NOMO-1 treated with dmso at 0.1 percent for 144 hours (cell line): ENCODE data around the gene USP32.

ENCODE experiments used
- DNase-seq: peaks from one replicate; lab custom pipeline; 2025; ENCODE audit not compliant: unreplicated experiment; lab: John Stamatoyannopoulos, UW

The USP32 gene

DNA sequence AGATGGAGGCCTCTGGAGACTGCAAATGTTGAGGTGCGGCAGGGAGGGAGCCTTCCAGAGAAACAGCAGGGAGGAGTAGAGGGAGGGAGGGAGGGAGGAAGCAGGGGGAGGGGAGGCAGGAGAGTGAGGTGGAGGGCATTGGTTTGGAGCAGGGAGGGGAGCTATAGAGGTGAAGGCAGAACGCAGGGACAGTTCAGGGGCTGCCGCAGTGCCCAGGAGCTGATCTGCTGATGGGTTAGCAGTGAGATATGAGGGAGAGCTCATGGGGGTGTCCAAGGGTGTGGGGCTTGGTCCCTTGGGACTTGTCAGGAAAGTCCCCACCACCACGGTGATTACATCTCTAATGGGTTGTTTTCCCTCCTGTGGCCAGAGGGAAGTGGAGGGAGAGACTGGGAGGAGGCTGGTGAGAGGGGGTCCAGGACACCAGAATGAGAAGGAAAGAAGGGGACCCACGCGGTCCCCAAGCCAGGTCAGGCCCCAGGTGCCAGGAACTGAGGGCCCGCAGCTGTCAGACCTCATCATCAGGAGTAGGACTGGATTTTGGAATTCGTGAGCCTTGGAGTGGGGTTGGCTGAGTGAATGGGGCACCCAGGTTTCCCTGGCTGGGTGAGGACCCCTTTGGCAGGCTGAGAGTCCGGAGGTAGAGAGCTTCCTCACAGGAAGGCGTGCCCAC, 231.0 kb downstream of the USP32 start:
- no peak for DNase-seq

- DNase-seq, result no peak
Measured at GRCh38 chr17:60159479-60159866, 232.5 kb downstream of the USP32 start.

GRCh38 chr17:60158751-60159478, 233.0 kb downstream of the USP32 start:
- DNase-seq, result no peak

DNA sequence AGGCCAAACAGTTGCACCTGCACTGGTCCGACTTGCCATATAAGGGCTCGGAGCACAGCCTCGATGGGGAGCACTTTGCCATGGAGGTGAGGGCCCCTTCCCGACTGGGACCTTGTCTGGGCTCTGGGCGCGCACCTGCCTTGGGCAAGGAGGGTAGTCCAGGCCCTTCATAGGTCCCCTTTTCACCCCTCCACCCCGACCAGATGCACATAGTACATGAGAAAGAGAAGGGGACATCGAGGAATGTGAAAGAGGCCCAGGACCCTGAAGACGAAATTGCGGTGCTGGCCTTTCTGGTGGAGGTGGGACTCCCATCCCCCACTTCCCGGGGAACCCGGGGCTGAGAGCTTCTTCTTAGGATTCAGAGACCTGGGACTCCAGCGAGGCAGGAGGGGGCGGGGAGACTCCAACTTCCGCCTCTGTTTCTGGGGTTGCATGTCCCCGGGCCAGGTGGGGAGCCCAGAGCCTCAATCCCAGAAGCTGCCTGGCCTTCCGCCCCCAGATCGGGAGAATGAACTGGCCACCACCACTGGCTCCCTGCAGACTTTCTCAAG, 234.4 kb downstream of the USP32 start:
- DNase-seq, result no peak

DNA sequence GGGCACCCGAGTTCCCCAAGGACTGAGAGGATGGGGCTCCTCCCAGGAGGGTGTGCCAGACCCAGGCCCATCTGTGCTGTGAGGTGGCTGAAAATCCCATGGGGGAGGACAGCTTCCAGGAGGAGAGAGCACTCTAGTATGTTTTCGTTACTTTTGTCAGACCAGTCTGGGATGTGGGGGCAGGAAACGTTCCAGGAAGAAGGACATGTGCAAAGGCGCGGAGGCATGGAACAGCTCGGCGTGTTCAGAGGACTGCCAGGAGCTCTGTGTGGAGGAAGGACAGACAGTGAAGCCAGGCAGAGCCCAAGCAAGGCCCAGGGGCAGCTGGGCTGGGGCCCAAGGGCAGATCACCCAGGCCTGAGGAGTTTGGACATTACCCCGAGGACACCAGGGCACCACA, 235.2 kb downstream of the USP32 start:
- no peak for DNase-seq

DNA sequence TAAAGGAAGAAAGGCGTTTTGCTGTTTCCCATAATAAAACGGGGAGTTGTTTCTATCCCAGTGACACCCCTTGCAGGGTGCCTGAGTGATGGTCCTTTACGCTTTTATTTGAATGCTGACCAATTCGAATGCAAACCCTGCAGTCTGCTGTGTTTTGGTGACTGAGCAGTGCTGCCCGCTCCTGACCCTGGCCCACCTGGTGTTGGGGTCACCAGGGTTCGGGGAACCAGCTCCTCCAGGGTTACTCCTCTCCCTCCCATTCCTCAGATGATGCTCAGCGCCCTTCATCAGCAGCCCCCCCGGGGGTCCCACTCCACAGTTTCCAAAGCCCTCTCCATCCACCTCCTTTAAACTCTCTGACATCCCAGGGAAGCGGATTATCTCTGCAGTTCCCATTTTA, 236.1 kb downstream of the USP32 start:
- no peak for DNase-seq

DNA sequence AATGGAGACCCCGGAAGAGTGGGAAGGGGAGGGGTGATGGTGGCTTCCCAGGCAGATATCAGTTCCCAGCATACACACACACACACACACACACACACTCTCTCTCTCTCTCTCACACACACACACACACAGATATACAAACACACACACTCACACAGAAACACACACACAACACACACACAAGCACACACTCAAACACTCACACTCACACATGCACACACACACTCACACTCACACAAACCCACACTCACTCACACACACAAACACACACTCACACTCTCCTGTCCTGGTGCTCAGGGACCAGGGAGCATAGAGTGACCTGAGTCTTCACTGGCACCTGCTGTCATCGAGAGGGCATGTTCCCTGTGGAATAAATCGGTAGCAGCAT, 236.5 kb downstream of the USP32 start:
- DNase-seq, result no peak

DNA sequence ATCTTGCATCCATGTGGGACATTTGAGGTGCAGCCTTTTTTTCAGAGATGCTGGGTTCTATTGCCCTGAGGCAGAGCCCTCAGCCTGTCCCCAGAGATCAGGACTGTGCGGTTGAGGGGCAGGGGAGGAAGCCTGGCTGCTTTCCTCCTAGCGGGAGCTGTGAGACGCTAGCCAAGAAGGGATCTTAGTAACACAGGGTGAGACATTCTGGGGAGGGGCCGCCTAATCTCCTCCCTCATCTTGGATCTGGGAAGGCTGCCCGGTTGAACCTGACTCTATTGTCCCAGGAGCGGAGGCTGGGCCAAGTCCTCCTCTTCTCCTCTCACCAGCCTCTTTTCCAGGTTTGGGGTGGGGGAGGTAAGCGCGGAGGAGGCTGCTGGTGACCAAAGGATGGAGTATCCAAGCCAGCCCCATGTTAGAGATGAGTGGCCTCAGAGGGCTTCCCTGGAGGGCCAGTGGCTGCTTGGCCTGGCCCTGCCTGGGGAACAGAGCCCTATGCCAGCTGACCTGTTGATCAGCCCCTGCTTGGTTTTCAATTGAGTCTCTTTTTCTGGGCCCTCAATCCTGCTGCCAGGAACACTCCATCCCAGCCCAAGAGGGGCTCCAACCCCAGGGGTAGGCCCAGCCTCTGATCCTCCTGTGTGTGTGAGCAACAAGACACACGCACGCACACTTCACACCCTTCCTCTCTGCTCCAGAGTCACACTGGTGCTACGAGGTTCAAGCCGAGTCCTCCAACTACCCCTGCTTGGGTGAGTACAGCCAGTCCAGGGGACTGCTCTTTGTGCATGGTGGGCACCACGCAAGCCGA, 237.1 kb downstream of the USP32 start:
- no peak for DNase-seq

DNA sequence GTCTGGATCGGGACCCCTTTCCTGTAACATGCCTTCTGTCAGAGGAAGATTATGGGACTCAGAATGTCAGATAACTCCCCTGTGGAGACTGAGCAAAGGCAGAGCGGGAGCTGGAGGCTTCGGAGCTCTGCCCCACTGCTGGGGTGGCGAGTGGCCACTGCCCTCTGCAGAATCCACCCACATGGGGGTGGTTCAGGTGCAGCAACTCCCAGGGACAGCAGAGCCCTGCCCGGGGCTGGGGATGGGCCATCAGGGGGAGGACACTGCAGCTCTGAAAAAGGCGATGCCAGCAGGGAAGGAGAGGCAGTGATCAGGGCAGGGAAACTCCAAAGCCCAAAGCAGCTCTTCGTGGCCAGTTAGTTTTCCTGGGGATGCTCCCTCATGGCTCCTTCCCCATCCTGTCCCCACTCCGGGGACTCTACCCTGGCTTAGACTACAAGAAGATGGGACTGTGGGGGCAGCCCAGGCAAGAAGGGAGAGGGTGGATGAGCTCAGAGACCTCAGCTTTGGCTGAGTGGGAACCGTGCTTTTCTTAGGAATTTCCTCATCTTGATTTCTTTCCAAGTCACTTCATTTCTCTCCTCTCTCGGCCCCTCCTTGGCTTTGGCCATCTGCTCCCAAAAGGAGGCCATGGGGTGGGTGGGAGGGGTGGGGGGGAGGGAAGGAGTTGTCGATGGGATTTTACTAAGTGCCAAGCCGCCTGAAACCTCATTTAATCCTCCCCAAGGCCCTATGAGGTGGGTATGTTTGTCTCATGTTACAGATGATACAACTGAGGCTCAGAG, 238.1 kb downstream of the USP32 start:
- DNase-seq, result no peak

DNA sequence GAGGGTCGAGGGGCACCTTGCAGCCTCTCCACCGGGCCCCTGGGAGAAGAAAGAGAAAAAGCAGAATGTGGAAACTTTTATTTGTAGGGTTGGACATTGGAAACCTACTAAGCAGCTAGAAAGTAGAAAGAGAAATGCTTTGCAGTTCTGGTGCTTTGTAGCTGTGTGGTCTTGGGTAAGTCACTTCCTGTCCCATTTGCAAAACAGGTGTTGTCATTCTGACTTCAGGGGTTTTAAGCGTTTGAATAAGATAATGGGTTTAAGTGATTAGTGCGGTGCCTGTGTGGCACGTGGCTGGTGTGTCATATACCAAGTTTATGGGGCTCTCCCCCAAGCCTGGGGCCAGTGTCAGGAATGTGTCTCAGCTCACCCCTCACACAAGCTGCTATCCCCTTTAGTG, 240.6 kb downstream of the USP32 start:
- no peak for DNase-seq

GRCh38 chr17:60149691-60150582, 242.0 kb downstream of the USP32 start, which contains the start of gene CA4:
Gene CA4 (plus strand): TSS chr17:60149973. CDS start chr17:60150035, 62 bp downstream.
- no peak for DNase-seq

DNA sequence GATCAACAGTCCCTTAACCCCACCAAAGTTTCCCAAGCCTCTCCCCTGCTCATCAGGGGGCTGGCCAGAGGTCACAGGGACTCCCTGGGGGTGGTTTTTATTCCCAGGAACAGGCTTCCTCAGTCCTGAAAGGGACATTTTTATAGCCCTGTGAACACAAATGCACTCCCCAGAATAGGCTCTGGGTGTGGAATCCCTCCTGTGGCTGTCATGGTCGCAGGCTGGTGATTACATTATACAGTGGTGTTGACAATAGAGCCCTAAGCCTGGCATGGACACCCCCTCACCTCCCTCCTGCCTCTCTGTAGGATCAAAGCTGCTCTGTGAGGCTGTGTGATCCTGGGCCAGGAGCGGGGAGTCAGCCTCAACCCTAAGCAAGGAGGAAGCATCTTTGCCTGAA, 243.6 kb downstream of the USP32 start:
- DNase-seq, result no peak

GRCh38 chr17:60147553-60148223, 244.2 kb downstream of the USP32 start:
- no peak for DNase-seq

- DNase-seq, result no peak
Measured at GRCh38 chr17:60146206-60146605, 245.7 kb downstream of the USP32 start.

- DNase-seq, result no peak
Measured at GRCh38 chr17:60145006-60145935, 246.7 kb downstream of the USP32 start.

- DNase-seq, result peak; percentile 65
Measured at GRCh38 chr17:60142872-60143499, 248.9 kb downstream of the USP32 start.

- no peak for DNase-seq
Measured at GRCh38 chr17:60141111-60142018, 250.6 kb downstream of the USP32 start.
